GM12865 (cell line): ENCODE data around the gene CCDC107.

Experiments
- DNase-seq: peaks from one replicate; pipeline ENCODE4 v3.0.0; 2010; ENCODE audit warnings: low read depth
- H3K4me3 ChIP-seq: 2 replicates; pipeline ENCODE4 v1.5.1; 2011; ENCODE audit warnings: mild to moderate bottlenecking, low read depth, low read length, control low read depth
- TF ChIP-seq, protein P1 (sequence below): IDR thresholded peaks from 2 replicates; pipeline ENCODE4 v1.5.1; 2011; ENCODE audit warnings: low read length, control low read depth, low read depth, inconsistent platforms; ENCODE audit not compliant: insufficient read depth; ENCODE audit errors: missing control alignments

Gene CCDC107

DNA sequence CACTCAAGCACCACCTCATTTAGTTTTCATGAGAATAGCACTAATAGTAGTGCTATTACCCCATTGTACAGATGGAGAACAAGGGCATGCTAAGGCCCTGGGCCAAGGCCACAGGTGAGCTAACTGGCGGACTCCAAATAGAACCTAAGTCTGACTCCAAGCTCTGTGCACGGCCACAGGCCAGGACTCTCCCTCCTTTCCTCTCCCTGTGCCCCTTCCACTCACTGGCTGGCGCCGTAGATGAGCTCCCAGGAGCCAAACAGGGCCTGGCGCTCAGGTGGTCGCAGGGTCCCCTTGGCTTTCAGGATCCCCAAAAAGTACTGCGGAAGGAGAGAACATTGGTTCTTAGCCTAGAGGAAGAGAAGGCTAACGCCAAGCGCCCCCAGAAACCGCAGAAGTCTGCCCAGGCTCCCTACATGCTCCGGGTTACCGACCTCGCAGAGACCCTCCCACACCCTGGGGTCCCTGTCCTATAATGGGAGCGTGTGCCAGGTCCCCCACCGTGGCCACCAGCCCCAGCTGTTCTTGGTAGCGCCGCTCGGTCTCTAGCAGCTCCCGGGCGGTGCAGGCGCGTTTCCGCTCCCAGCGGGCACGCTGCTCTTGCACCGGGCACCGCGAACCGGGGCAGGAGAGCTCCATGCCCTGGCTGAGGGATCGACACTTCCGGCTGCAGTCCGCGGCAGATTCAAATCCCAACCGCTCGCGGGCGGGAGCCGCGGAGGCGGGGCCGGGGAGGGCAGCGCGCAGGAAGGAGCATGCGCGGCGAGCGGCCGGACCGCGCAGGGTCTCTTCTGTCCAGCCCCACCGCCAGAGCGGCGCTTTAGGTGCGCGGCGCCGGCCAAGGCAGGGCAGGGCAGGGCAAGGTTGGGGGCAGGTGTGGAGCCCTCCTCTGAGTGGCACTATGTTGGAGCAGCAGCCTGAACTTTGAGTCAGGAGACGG is 6.7 kb downstream of the CCDC107 start, which contains the start of gene ARHGEF39:
ARHGEF39 (minus strand) TSS at position 665 of the 940 bp plus-strand sequence; CDS start at position 639, 26 bp downstream.
- peak within 1 kb of the TSS; percentile 72 for H3K4me3 ChIP-seq
- TF ChIP-seq, protein P1, sequence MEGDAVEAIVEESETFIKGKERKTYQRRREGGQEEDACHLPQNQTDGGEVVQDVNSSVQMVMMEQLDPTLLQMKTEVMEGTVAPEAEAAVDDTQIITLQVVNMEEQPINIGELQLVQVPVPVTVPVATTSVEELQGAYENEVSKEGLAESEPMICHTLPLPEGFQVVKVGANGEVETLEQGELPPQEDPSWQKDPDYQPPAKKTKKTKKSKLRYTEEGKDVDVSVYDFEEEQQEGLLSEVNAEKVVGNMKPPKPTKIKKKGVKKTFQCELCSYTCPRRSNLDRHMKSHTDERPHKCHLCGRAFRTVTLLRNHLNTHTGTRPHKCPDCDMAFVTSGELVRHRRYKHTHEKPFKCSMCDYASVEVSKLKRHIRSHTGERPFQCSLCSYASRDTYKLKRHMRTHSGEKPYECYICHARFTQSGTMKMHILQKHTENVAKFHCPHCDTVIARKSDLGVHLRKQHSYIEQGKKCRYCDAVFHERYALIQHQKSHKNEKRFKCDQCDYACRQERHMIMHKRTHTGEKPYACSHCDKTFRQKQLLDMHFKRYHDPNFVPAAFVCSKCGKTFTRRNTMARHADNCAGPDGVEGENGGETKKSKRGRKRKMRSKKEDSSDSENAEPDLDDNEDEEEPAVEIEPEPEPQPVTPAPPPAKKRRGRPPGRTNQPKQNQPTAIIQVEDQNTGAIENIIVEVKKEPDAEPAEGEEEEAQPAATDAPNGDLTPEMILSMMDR: peak; percentile 14
- peak; percentile 91 for DNase-seq

GRCh38 chr9:35665471-35665818 is 7.4 kb downstream of the CCDC107 start:
- DNase-seq: no peak
- TF ChIP-seq, protein P1: no peak
- H3K4me3 ChIP-seq: peak overlapping the region; percentile 72

- TF ChIP-seq, protein P1: no peak
- no peak for DNase-seq
- H3K4me3 ChIP-seq: no peak overlapping the region
Measured at GRCh38 chr9:35666045-35666444, 8.0 kb downstream of the CCDC107 start.

GRCh38 chr9:35666549-35666948 is 8.5 kb downstream of the CCDC107 start:
- H3K4me3 ChIP-seq: no peak overlapping the region
- TF ChIP-seq, protein P1: no peak
- DNase-seq: peak; percentile 41

DNA sequence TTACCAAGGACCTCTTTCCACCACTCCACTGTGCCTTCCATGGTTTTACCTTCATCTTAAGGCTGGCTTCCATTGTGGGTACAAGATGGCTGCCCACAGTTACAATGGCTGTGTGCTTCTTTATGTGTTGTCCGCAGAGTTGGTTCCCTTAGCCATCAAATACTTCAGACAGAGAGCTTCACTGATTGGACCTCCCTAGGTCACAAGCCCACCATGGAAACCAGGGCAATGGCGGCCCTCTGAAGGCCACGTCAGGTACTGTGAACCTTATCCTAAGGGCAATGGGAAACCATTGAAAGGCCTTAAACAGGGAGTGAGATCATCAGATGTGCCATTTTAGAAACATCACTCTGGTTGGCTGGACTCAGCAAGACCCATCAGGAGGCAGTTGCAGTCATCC is 9.8 kb downstream of the CCDC107 start:
- no peak for DNase-seq
- TF ChIP-seq, protein P1: no peak
- H3K4me3 ChIP-seq: no peak overlapping the region

DNA sequence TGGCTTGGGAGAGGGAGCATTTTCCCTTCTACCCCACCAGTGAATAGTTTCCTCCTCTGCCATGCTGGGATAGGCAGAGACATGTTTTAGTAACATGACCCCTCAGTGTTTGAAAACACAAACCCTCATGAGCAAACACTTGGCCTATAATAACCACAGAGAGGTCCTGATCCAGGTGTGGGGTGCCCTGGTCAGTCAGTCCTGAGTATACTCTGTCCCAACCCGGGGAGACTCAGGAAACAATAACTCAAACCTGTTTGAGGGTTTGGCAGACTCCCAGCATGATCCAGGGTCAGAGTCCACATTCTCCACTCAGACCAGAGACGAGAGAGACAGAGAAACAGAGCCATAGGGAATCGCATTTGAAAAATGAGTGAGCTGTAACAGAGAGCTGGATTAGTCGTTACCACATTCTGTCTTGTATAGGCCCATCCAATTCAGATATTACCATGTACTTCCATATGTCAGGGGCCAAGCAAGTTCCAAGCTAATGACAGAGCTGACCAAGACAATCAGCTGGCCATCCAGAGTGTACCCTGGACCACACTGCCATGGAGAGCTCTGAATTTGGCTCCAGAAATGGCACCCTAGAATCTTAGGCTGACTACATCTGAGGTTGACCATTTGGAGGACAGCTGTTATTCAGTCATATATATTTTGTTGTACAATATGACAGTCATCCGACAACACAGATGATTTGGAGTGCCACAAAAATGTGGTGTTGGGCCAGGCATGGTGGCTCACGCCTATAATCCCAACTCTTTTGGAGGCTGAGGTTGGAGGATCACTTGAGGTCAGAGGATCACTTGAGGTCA is 11.4 kb downstream of the CCDC107 start:
- H3K4me3 ChIP-seq: no peak overlapping the region
- TF ChIP-seq, protein P1: no peak
- DNase-seq: no peak
